CD4-positive, alpha-beta T cell (primary cell): Measurements from ENCODE around the gene REX1BD. TPM values are rescaled to one million over a fixed set of nuclear protein-coding genes. Genes with fewer than 3 reads are reported as not detected.

ENCODE experiments used
- ATAC-seq: fragments of 200-7000 bp; cut with Tn5 transposase; one replicate; pipeline ENCODE4 v1.10.0; 2022; ENCODE audit warnings: mild to moderate bottlenecking; ENCODE audit not compliant: poor library complexity
- CTCF ChIA-PET: fragments of 350-600 bp; sonication (Branson Sonifier 250); formaldehyde crosslinking; loops from one replicate; lab custom pipeline; 2021; ENCODE audit warnings: antibody characterized with exemption, inconsistent platforms; lab: Charles Lee
- POLR2A ChIA-PET: fragments of 350-600 bp; sonication (Branson Sonifier 250); formaldehyde crosslinking; loops from one replicate; lab custom pipeline; 2021; ENCODE audit warnings: antibody characterized with exemption, inconsistent platforms; lab: Charles Lee
- DNase-seq, 14 experiments: peaks; one replicate each; pipeline ENCODE4 v3.0.0-alpha.2; 2013 to 2020; ENCODE audit warnings: mixed read lengths in 2 of 14
- H3K27ac ChIP-seq, 2 donors: one replicate each; pipeline versions ENCODE4 v1.5.1 to v1.7.0; 2013; ENCODE audit warnings: low read length in 2 of 2, low read depth in 1 of 2, mild to moderate bottlenecking in 1 of 2
- H3K27me3 ChIP-seq, 2 experiments: 1 replicate in 1 of 2; 2 replicates in 1 of 2; pipeline versions ENCODE4 v1.6.1 to v1.7.0; 2013; ENCODE audit warnings: low read length in 2 of 2, control low read depth in 1 of 2, mild to moderate bottlenecking in 1 of 2, moderate library complexity in 1 of 2; ENCODE audit not compliant: insufficient read depth in 2 of 2, control insufficient read depth in 1 of 2
- H3K36me3 ChIP-seq: one replicate; pipeline ENCODE4 v1.6.1; 2013; ENCODE audit warnings: low read length, control low read depth; ENCODE audit not compliant: insufficient read depth
- H3K4me1 ChIP-seq: one replicate; pipeline ENCODE4 v1.6.1; 2013; ENCODE audit warnings: low read length, control low read depth; ENCODE audit not compliant: insufficient read depth
- H3K4me3 ChIP-seq: one replicate; pipeline ENCODE4 v1.5.1; 2013; ENCODE audit warnings: mild to moderate bottlenecking, low read length, moderate library complexity
- H3K9me3 ChIP-seq, 2 experiments: 1 replicate in 1 of 2; 2 replicates in 1 of 2; pipeline versions ENCODE4 v1.6.1 to v1.7.0; 2013; ENCODE audit warnings: low read length in 2 of 2, mild to moderate bottlenecking in 2 of 2, control low read depth in 1 of 2, moderate library complexity in 1 of 2; ENCODE audit not compliant: control insufficient read depth in 1 of 2, insufficient read depth in 1 of 2
- H3K27ac Mint-ChIP-seq: one replicate; pipeline ENCODE4 v1.8.0; 2020; ENCODE audit warnings: mixed read lengths
- H3K27me3 Mint-ChIP-seq: one replicate; pipeline ENCODE4 v1.8.0; 2021; ENCODE audit warnings: mixed read lengths
- H3K36me3 Mint-ChIP-seq: one replicate; pipeline ENCODE4 v1.8.0; 2021; ENCODE audit warnings: low read depth, mixed read lengths
- H3K4me1 Mint-ChIP-seq: one replicate; pipeline ENCODE4 v1.8.0; 2021; ENCODE audit warnings: low read depth, mixed read lengths
- H3K4me3 Mint-ChIP-seq: one replicate; pipeline ENCODE4 v1.8.0; 2020; ENCODE audit warnings: mild to moderate bottlenecking, mixed read lengths
- H3K9me3 Mint-ChIP-seq: one replicate; pipeline ENCODE4 v1.8.0; 2020; ENCODE audit warnings: mixed read lengths
- intact Hi-C, 2 experiments: fragments of 100-400 bp; cut with DNase I in 1 of 2; cut with micrococcal nuclease in 1 of 2; formaldehyde crosslinking; loops; one replicate each; pipeline versions ENCODE4 v1.15.1 to v1.9.0; 2023 to 2025; cut with DNase I, micrococcal nuclease
- total RNA-seq, 174 experiments: library from RNA in 2 of 174; stranded (reverse) in 2 of 174; gene quantifications; one replicate each; pipeline ENCODE4 v1.2.3 and lab custom pipeline; 2021 to 2026
- TF ChIP-seq, protein P1 (sequence below): fragments of 200-600 bp; IDR thresholded peaks from one replicate; pipeline ENCODE4 v1.8.0; 2022; ENCODE audit warnings: antibody characterized with exemption, mild to moderate bottlenecking

Gene REX1BD
- total RNA-seq, 2 experiments from 2014 or later: 88.4 to 88.9 TPM

GRCh38 chr19:18586306-18586705 is 2.3 kb upstream of the REX1BD start:
- intact Hi-C loops: loop anchor here (5.0 kb wide), 2 partner anchors 44 to 64 kb away; partner anchors contain the start of genes FKBP8 (in 2 of the 2) and ELL (in 1 of the 2)

GRCh38 chr19:18587561-18587960 is 1.0 kb upstream of the REX1BD start:
- TF ChIP-seq, protein P1, sequence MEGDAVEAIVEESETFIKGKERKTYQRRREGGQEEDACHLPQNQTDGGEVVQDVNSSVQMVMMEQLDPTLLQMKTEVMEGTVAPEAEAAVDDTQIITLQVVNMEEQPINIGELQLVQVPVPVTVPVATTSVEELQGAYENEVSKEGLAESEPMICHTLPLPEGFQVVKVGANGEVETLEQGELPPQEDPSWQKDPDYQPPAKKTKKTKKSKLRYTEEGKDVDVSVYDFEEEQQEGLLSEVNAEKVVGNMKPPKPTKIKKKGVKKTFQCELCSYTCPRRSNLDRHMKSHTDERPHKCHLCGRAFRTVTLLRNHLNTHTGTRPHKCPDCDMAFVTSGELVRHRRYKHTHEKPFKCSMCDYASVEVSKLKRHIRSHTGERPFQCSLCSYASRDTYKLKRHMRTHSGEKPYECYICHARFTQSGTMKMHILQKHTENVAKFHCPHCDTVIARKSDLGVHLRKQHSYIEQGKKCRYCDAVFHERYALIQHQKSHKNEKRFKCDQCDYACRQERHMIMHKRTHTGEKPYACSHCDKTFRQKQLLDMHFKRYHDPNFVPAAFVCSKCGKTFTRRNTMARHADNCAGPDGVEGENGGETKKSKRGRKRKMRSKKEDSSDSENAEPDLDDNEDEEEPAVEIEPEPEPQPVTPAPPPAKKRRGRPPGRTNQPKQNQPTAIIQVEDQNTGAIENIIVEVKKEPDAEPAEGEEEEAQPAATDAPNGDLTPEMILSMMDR: no peak
- POLR2A ChIA-PET: interaction anchor here (1.4 to 5.9 kb wide), 7 partner anchors 15 to 260 kb away, joined by 3 to 120 read pairs (median 21); partner anchors contain the start of genes ELL, FKBP8, KXD1 and UBA52
- Mint-ChIP-seq H3K27me3 (no peaks in the 10 kb centered on the region), H3K4me1 (peaks cover 42% of the 10 kb centered on the region), H3K9me3 (no peaks in the 10 kb centered on the region), H3K27ac (peak overlapping the region; percentile 95), H3K36me3 (peaks cover 8% of the 10 kb centered on the region), H3K4me3 (peak overlapping the region; percentile 95)
- H3K27ac ChIP-seq: peak overlapping the region in 1 of 2 donors; percentile 80
- no peak overlapping the region for H3K4me3 ChIP-seq
- CTCF ChIA-PET: interaction anchor here (1.1 to 3.7 kb wide), 4 partner anchors 16 to 250 kb away, joined by 3 to 26 read pairs (median 11); partner anchors contain the start of genes ELL and UBA52
- peaks cover 48% of the 10 kb centered on the region for H3K4me1 ChIP-seq
- H3K36me3 ChIP-seq: peaks cover 8% of the 10 kb centered on the region
- H3K9me3 ChIP-seq: no peaks in the 10 kb centered on the region
- no peak for ATAC-seq
- no peaks in the 10 kb centered on the region for H3K27me3 ChIP-seq
- intact Hi-C loops: loop anchor here (1.0 to 5.0 kb wide), 3 partner anchors 15 to 65 kb away; partner anchors contain the start of genes FKBP8 (in 2 of the 2) and ELL (in 1 of the 2)
- peak in 1 of 14 experiments; percentile 38 for DNase-seq

More at GRCh38 chr19:18586306-18586705, 2.3 kb upstream of the REX1BD start:
- ChIA-PET POLR2A (interaction anchor here (1.1 to 5.9 kb wide), 4 partner anchors 14 to 65 kb away, joined by 3 to 120 read pairs (median 7); partner anchors contain the start of genes ELL, KXD1 and UBA52), CTCF (interaction anchor here (1.4 to 1.7 kb wide), 2 partner anchors 8 to 261 kb away, joined by 3 to 7 read pairs; no protein-coding TSS in a partner anchor)
- Histone ChIP-seq H3K9me3 (no peaks in the 10 kb centered on the region), H3K36me3 (peaks cover 8% of the 10 kb centered on the region), H3K4me1 (peaks cover 48% of the 10 kb centered on the region), H3K4me3 (no peak overlapping the region), H3K27ac (no peak overlapping the region), H3K27me3 (no peaks in the 10 kb centered on the region)
- Mint-ChIP-seq H3K27ac (peak overlapping the region; percentile 51), H3K27me3 (no peaks in the 10 kb centered on the region), H3K36me3 (peaks cover 8% of the 10 kb centered on the region), H3K4me3 (peak overlapping the region; percentile 76), H3K4me1 (peaks cover 42% of the 10 kb centered on the region), H3K9me3 (no peaks in the 10 kb centered on the region)
- TF ChIP-seq, protein P1: no peak
- ATAC-seq (no peak), DNase-seq (peak in 1 of 14 experiments; percentile 37)

DNA sequence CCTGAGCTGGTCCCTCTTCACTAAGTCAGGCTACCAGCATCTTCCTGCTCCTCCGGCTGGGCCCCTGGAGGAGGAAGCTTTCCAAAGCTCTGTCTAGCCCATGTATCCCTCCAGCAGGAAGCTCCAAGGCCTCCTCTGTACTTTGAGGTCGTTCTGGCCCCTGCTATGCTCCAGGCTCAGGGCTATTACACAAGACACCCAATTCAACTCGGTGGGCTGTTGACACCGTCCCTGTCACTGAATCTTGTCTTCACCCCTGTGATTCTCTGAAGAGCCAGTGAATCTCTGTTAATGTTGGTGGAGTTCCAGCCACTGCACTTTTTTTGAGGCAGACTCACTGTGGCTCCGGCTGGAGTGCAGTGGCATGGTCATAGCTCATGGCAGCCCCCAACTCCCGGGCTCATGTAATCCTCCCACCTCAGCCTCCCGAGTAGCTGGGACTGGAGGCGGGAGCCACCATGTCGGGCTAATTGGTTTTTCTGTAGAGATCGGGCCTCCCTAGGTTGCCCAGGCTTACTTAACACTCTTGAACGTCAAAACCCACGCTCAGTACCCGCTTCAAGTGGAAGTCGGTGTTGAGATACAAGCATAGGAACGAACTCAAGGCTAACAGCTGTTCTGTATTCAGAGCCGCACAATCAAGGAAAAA is 512 bp upstream of the REX1BD start:
- Mint-ChIP-seq H3K36me3 (peaks cover 8% of the 10 kb centered on the region), H3K9me3 (no peaks in the 10 kb centered on the region), H3K4me1 (peaks cover 42% of the 10 kb centered on the region), H3K27ac (peak overlapping the region; percentile 95), H3K4me3 (peak overlapping the region; percentile 95), H3K27me3 (no peaks in the 10 kb centered on the region)
- Histone ChIP-seq H3K36me3 (peaks cover 8% of the 10 kb centered on the region), H3K27me3 (no peaks in the 10 kb centered on the region), H3K27ac (peak overlapping the region; percentile 80 to 88), H3K9me3 (no peaks in the 10 kb centered on the region), H3K4me3 (peak overlapping the region; percentile 76), H3K4me1 (peaks cover 48% of the 10 kb centered on the region)
- DNase-seq: no peak
- ATAC-seq: peak; percentile 4
- intact Hi-C loops: loop anchor here (1.0 to 5.0 kb wide), 5 partner anchors 16 to 66 kb away; partner anchors contain the start of genes FKBP8 (in 2 of the 2), ELL (in 1 of the 2), KLHL26 (in 1 of the 2) and UBA52 (in 1 of the 2)
- TF ChIP-seq, protein P1: no peak
- POLR2A ChIA-PET: interaction anchor here (1.1 to 5.9 kb wide), 17 partner anchors 7 to 332 kb away, joined by 3 to 120 read pairs (median 9); partner anchors contain the start of genes COPE, DDX49, ELL and FKBP8
- CTCF ChIA-PET: interaction anchor here (1.1 to 3.7 kb wide), 6 partner anchors 17 to 249 kb away, joined by 3 to 26 read pairs (median 6); partner anchors contain the start of genes ELL, FKBP8 and UBA52
